H9 (cell line): ENCODE data around the gene SELENOM. TPM values are rescaled to one million over a fixed set of nuclear protein-coding genes. Genes with fewer than 3 reads are reported as not detected.

Experiments
- DNase-seq: peaks from one replicate; pipeline ENCODE4 v3.0.0-alpha.2; 2017
- H2AFZ ChIP-seq: one replicate; pipeline ENCODE4 v1.6.1; 2013; ENCODE audit warnings: mild to moderate bottlenecking, low read length, control low read depth, moderate library complexity
- H2AK5ac ChIP-seq: 2 replicates; pipeline ENCODE4 v1.6.1; 2013; ENCODE audit warnings: low read length, control low read depth, mixed read lengths; ENCODE audit not compliant: insufficient read length
- H2BK120ac ChIP-seq: one replicate; pipeline ENCODE4 v1.6.1; 2013; ENCODE audit warnings: low read depth, mild to moderate bottlenecking, low read length, control low read depth, inconsistent platforms; ENCODE audit not compliant: poor library complexity, severe bottlenecking
- H2BK12ac ChIP-seq: 2 replicates; pipeline ENCODE4 v1.6.1; 2013; ENCODE audit warnings: low read length, control low read depth, mixed read lengths, low read depth; ENCODE audit not compliant: insufficient read length
- H2BK15ac ChIP-seq: 2 replicates; pipeline ENCODE4 v1.6.1; 2013; ENCODE audit warnings: low read depth, low read length, control low read depth
- H2BK20ac ChIP-seq: one replicate; pipeline ENCODE4 v1.6.1; 2013; ENCODE audit warnings: low read depth, mild to moderate bottlenecking, low read length, control low read depth, inconsistent platforms; ENCODE audit not compliant: poor library complexity, severe bottlenecking
- H2BK5ac ChIP-seq: 2 replicates; pipeline ENCODE4 v1.6.1; 2013; ENCODE audit warnings: low read length, control low read depth, mixed read lengths; ENCODE audit not compliant: insufficient read length
- H3K14ac ChIP-seq: 2 replicates; pipeline ENCODE4 v1.6.1; 2013; ENCODE audit warnings: low read length, control low read depth; ENCODE audit not compliant: insufficient read depth
- H3K18ac ChIP-seq: 2 replicates; pipeline ENCODE4 v1.6.1; 2013; ENCODE audit warnings: low read depth, mild to moderate bottlenecking, mixed read lengths, low read length, control low read depth; ENCODE audit not compliant: insufficient read length
- H3K23ac ChIP-seq: 2 replicates; pipeline ENCODE4 v1.6.1; 2013; ENCODE audit warnings: low read length, control low read depth, mixed read lengths, low read depth; ENCODE audit not compliant: insufficient read length
- H3K23me2 ChIP-seq: 2 replicates; pipeline ENCODE4 v1.6.1; 2013; ENCODE audit warnings: low read depth, mild to moderate bottlenecking, mixed read lengths, low read length, control low read depth; ENCODE audit not compliant: insufficient read length, poor library complexity, severe bottlenecking
- H3K27ac ChIP-seq: 2 replicates; pipeline ENCODE4 v1.5.1; 2013; ENCODE audit warnings: low read length, control low read depth, mixed read lengths, low read depth; ENCODE audit not compliant: insufficient read length
- H3K27me3 ChIP-seq: 2 replicates; pipeline ENCODE4 v1.6.1; 2013; ENCODE audit warnings: low read length, control low read depth, inconsistent platforms; ENCODE audit not compliant: insufficient read depth
- H3K4ac ChIP-seq: 2 replicates; pipeline ENCODE4 v1.6.1; 2013; ENCODE audit warnings: low read depth, mild to moderate bottlenecking, control low read depth, inconsistent platforms, low read length, moderate library complexity
- H3K4me1 ChIP-seq: 2 replicates; pipeline ENCODE4 v1.6.1; 2013; ENCODE audit warnings: low read length, control low read depth, inconsistent platforms; ENCODE audit not compliant: insufficient read depth
- H3K4me2 ChIP-seq: 2 replicates; pipeline ENCODE4 v1.6.1; 2013; ENCODE audit warnings: low read length, control low read depth, mixed read lengths; ENCODE audit not compliant: insufficient read length, insufficient read depth
- H3K56ac ChIP-seq: 2 replicates; pipeline ENCODE4 v1.6.1; 2013; ENCODE audit warnings: low read depth, mild to moderate bottlenecking, mixed read lengths, low read length, control low read depth; ENCODE audit not compliant: insufficient read length
- H3K79me1 ChIP-seq: 2 replicates; pipeline ENCODE4 v1.6.1; 2013; ENCODE audit warnings: low read depth, mild to moderate bottlenecking, moderate library complexity, low read length, control low read depth, inconsistent platforms; ENCODE audit not compliant: insufficient read depth, poor library complexity, severe bottlenecking
- H3K79me2 ChIP-seq: 2 replicates; pipeline ENCODE4 v1.6.1; 2013; ENCODE audit warnings: low read length, control low read depth, inconsistent platforms; ENCODE audit not compliant: insufficient read depth
- H3K9ac ChIP-seq: 2 replicates; pipeline ENCODE4 v1.6.1; 2013; ENCODE audit warnings: low read length, control low read depth, mixed read lengths; ENCODE audit not compliant: insufficient read length; ENCODE audit errors: extremely low read depth
- H3K9me3 ChIP-seq: one replicate; pipeline ENCODE4 v1.6.1; 2013; ENCODE audit warnings: low read depth, low read length, inconsistent platforms; ENCODE audit not compliant: control insufficient read depth
- H3T11ph ChIP-seq: one replicate; pipeline ENCODE4 v1.6.1; 2013; ENCODE audit warnings: mild to moderate bottlenecking, low read length, control low read depth, inconsistent platforms
- H4K20me1 ChIP-seq: one replicate; pipeline ENCODE4 v1.6.1; 2013; ENCODE audit not compliant: control insufficient read depth, insufficient read length, insufficient read depth
- H4K5ac ChIP-seq: 2 replicates; pipeline ENCODE4 v1.6.1; 2013; ENCODE audit warnings: low read depth, mild to moderate bottlenecking, mixed read lengths, low read length, control low read depth; ENCODE audit not compliant: insufficient read length
- H4K8ac ChIP-seq: replicated peaks from 2 replicates; pipeline ENCODE4 v1.6.1; 2013; ENCODE audit warnings: low read length, control low read depth, mixed read lengths, low read depth; ENCODE audit not compliant: insufficient read length
- H4K91ac ChIP-seq: 2 replicates; pipeline ENCODE4 v1.6.1; 2013; ENCODE audit warnings: low read depth, mild to moderate bottlenecking, moderate library complexity, mixed read lengths, low read length, control low read depth; ENCODE audit not compliant: insufficient read length
- H3K27ac Mint-ChIP-seq, 3 experiments: 2 replicates in 2 of 3; 3 replicates in 1 of 3; pipeline ENCODE4 v1.8.0; 2020 to 2021; ENCODE audit warnings: mixed read lengths in 3 of 3, mild to moderate bottlenecking in 1 of 3, moderate library complexity in 1 of 3
- H3K27me3 Mint-ChIP-seq: 2 replicates; pipeline ENCODE4 v1.8.0; 2021; ENCODE audit warnings: low read depth, mild to moderate bottlenecking, moderate library complexity, mixed read lengths
- H3K36me3 Mint-ChIP-seq, 3 experiments: 2 replicates in 2 of 3; 3 replicates in 1 of 3; pipeline ENCODE4 v1.8.0; 2020 to 2021; ENCODE audit warnings: low read depth in 3 of 3, mixed read lengths in 3 of 3; ENCODE audit not compliant: insufficient read depth in 1 of 3
- H3K4me1 Mint-ChIP-seq, 2 experiments: 2 replicates each; pipeline ENCODE4 v1.8.0; 2020; ENCODE audit warnings: mixed read lengths in 2 of 2
- H3K4me3 Mint-ChIP-seq, 2 experiments: 2 replicates in 1 of 2; 3 replicates in 1 of 2; pipeline ENCODE4 v1.8.0; 2020 to 2021; ENCODE audit warnings: mild to moderate bottlenecking in 2 of 2, mixed read lengths in 2 of 2, moderate library complexity in 1 of 2
- H3K9me3 Mint-ChIP-seq, 2 experiments: 2 replicates in 1 of 2; 3 replicates in 1 of 2; pipeline ENCODE4 v1.8.0; 2020; ENCODE audit warnings: mild to moderate bottlenecking in 2 of 2, mixed read lengths in 2 of 2, moderate library complexity in 1 of 2
- WGBS: extraction: QIAGEN DNeasy Blood & Tissue Kit; methylation state at CpG from one replicate; pipeline ENCODE4 v1.1.7; 2013; ENCODE audit warnings: missing lambda C conversion rate, low lambda C conversion rate, mixed read lengths; ENCODE audit not compliant: insufficient read length; ENCODE audit errors: extremely low coverage; 5-methylcytosine and 5-hydroxymethylcytosine counted together
- total RNA-seq: library from RNA; stranded (reverse); gene quantifications from 2 replicates; pipeline ENCODE4 v1.2.1, GENCODE V29; 2021
- TF ChIP-seq, protein P1 (sequence below): fragments of 200-600 bp; sonication (generic); conservative IDR thresholded peaks from 3 replicates; pipeline ENCODE4 v1.8.0; 2021; ENCODE audit warnings: antibody characterized with exemption, mild to moderate bottlenecking

SELENOM gene
- total RNA-seq, 1 experiment from 2014 or later = 18.6 TPM

DNA sequence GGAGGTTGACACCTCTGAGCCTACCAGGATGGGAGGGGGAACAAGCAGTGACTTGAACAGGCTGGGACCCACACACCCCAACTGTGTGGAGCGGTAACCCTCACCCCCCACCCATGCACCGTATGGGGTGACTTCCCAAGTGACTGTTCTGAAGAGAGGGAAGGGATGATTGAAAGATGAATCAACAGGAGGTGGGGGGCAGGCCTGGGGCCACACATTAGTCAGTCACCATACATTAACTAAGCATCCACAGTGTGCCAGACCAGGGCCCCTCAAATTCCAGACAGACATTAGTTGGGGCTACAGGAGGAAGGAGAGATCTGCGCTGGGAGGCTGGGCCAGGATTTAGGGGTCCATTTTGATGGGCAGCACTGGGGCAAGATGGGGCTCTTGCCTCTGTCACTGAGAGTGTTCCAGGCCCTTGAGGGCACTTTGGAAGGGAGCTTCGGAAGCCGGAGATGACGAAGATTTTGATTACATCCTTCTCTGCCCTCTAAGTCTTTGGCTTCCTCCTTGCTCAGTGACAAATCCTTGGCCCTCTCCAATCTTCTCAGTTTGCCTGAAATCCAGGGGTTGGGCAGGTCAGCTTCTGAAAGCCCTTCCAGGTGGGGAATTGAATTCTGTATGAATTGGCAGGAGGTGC, 25.3 kb downstream of the SELENOM start:
- Mint-ChIP-seq H3K27me3 (peaks cover 9% of the 10 kb centered on the region), H3K36me3 (peaks cover 0 to 2% (median 0%) of the 10 kb centered on the region in 3 experiments; a peak in 2 of 7 replicates), H3K9me3 (no peaks in the 10 kb centered on the region), H3K4me3 (peak overlapping the region; percentile 87 to 90), H3K4me1 (peaks cover 34 to 43% of the 10 kb centered on the region in 2 experiments), H3K27ac (peak overlapping the region in 1 of 3 experiments; percentile 61; a peak in 2 of 7 replicates)
- Histone ChIP-seq H3K18ac (no peak overlapping the region), H3K4me1 (no peaks in the 10 kb centered on the region; the same call in 1 of the 2 replicates), H3K4ac (no peak overlapping the region), H3K56ac (no peak overlapping the region), H3K9me3 (no peaks in the 10 kb centered on the region), H3K9ac (no peak overlapping the region), H3K79me2 (no peaks in the 10 kb centered on the region; the same call in 1 of the 2 replicates), H3K14ac (no peak overlapping the region), H2BK120ac (no peak overlapping the region), H3T11ph (no peak overlapping the region), H4K5ac (no peak overlapping the region), H2BK15ac (no peak overlapping the region), H3K27me3 (no peaks in the 10 kb centered on the region), H2BK5ac (no peak overlapping the region), H3K27ac (no peak overlapping the region), H2AK5ac (no peak overlapping the region), H4K8ac (no peak overlapping the region), H3K23ac (no peak overlapping the region), H2BK12ac (no peak overlapping the region), H4K20me1 (no peaks in the 10 kb centered on the region), H3K79me1 (no peaks in the 10 kb centered on the region), H3K4me2 (peak overlapping the region; percentile 68), H4K91ac (no peak overlapping the region), H2BK20ac (no peak overlapping the region), H2AFZ (no peak overlapping the region), H3K23me2 (peaks cover 10% of the 10 kb centered on the region)
- TF ChIP-seq, protein P1, sequence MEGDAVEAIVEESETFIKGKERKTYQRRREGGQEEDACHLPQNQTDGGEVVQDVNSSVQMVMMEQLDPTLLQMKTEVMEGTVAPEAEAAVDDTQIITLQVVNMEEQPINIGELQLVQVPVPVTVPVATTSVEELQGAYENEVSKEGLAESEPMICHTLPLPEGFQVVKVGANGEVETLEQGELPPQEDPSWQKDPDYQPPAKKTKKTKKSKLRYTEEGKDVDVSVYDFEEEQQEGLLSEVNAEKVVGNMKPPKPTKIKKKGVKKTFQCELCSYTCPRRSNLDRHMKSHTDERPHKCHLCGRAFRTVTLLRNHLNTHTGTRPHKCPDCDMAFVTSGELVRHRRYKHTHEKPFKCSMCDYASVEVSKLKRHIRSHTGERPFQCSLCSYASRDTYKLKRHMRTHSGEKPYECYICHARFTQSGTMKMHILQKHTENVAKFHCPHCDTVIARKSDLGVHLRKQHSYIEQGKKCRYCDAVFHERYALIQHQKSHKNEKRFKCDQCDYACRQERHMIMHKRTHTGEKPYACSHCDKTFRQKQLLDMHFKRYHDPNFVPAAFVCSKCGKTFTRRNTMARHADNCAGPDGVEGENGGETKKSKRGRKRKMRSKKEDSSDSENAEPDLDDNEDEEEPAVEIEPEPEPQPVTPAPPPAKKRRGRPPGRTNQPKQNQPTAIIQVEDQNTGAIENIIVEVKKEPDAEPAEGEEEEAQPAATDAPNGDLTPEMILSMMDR = no peak
- DNase-seq = no peak
- no CpG with 5 or more reads among the region's 6 CpGs for WGBS
